Suprapubic skin (tissue), 4 donors: ENCODE results near the gene SSR4. TPM values are rescaled to one million over a fixed set of nuclear protein-coding genes. Genes with fewer than 3 reads are reported as not detected.

Experiments used
- DNase-seq, 2 donors: peaks; one replicate each; pipeline ENCODE4 v3.0.0-alpha.2; 2019; ENCODE audit warnings: low spot score in 2 of 2
- H3K27ac ChIP-seq: fragments of 200-600 bp; sonication (generic); one replicate; pipeline ENCODE4 v1.5.1; 2019
- H3K27me3 ChIP-seq: fragments of 200-600 bp; sonication (generic); one replicate; pipeline ENCODE4 v1.5.1; 2019
- H3K36me3 ChIP-seq: fragments of 200-600 bp; sonication (generic); one replicate; pipeline ENCODE4 v1.5.1; 2019
- H3K4me1 ChIP-seq: fragments of 200-600 bp; sonication (generic); one replicate; pipeline ENCODE4 v1.5.1; 2019
- H3K4me3 ChIP-seq: fragments of 200-600 bp; sonication (generic); one replicate; pipeline ENCODE4 v1.5.1; 2019; ENCODE audit warnings: mild to moderate bottlenecking
- H3K9me3 ChIP-seq: fragments of 200-600 bp; sonication (generic); one replicate; pipeline ENCODE4 v1.5.1; 2019
- EP300 ChIP-seq: sonication (generic); formaldehyde crosslinking; IDR thresholded peaks from one replicate; pipeline ENCODE4 v1.6.1; 2017; ENCODE audit warnings: antibody characterized with exemption
- POLR2A ChIP-seq, 2 donors: fragments of 450-650 bp; IDR thresholded peaks; one replicate each; pipeline ENCODE4 v1.6.1; 2017; ENCODE audit warnings: antibody characterized with exemption in 2 of 2, mild to moderate bottlenecking in 2 of 2, moderate library complexity in 2 of 2
- POLR2AphosphoS5 ChIP-seq, 3 donors: sonication (generic); formaldehyde crosslinking; IDR thresholded peaks; one replicate each; pipeline ENCODE4 v1.6.1; 2017; ENCODE audit warnings: antibody characterized with exemption in 3 of 3
- WGBS: methylation state at CpG from one replicate; pipeline ENCODE4 v1.1.5; 2018; 5-methylcytosine and 5-hydroxymethylcytosine counted together
- total RNA-seq, 4 donors: library from RNA; depleted of rRNA; stranded (reverse); fragments of >200 nt; gene quantifications; one replicate each; pipeline ENCODE4 v1.1.0, GENCODE V29; 2016
- TF ChIP-seq, protein P1 (sequence below), 2 donors: fragments of 200-600 bp in 1 of 2; fragments of 450-650 bp in 1 of 2; sonication (generic) in 1 of 2; IDR thresholded peaks; one replicate each; pipeline ENCODE4 v1.5.1; 2016 to 2019; ENCODE audit warnings: antibody characterized with exemption in 2 of 2, mild to moderate bottlenecking in 1 of 2, moderate library complexity in 1 of 2

SSR4 gene
- total RNA-seq, 4 donors from 2014 or later = 86.7 to 200 (median 150) TPM

DNA sequence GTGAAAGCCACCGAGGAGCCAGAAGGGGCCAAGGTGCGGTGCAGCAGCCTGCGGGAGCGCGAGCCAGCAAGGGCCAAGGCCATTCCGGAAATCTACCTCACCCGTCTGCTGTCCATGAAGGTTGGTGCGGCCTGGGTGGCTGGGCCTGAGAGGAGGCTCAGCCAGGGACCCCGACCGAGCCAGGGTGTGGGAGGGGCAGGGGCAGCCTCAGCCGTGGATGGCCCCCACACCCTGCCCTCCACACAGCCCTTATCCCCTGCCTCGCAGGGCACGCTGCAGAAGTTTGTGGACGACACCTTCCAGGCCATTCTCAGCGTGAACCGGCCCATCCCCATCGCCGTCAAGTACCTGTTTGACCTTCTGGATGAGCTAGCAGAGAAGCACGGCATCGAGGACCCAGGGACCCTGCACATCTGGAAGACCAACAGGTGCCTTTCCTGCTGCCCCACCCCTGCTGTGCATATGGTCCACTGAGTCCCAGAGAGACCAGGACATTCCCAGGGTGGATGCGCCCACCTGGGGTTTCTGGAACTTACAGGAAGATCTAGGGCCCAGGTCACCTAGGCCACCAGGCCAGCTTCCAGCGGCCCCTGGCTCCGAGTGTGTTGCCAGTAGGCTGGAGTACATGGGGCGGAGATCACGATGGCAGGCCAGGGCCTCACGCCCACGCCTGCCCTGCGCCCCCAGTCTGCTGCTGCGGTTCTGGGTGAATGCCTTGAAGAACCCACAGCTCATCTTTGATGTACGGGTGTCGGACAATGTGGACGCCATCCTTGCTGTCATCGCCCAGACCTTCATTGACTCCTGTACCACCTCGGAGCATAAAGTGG is 17.0 kb upstream of the SSR4 start:
- TF ChIP-seq POLR2A (IDR thresholded peaks at IDR 0.05) (no peak), POLR2AphosphoS5 (IDR thresholded peaks at IDR 0.05) (no peak), EP300 (no peak)
- TF ChIP-seq, protein P1, sequence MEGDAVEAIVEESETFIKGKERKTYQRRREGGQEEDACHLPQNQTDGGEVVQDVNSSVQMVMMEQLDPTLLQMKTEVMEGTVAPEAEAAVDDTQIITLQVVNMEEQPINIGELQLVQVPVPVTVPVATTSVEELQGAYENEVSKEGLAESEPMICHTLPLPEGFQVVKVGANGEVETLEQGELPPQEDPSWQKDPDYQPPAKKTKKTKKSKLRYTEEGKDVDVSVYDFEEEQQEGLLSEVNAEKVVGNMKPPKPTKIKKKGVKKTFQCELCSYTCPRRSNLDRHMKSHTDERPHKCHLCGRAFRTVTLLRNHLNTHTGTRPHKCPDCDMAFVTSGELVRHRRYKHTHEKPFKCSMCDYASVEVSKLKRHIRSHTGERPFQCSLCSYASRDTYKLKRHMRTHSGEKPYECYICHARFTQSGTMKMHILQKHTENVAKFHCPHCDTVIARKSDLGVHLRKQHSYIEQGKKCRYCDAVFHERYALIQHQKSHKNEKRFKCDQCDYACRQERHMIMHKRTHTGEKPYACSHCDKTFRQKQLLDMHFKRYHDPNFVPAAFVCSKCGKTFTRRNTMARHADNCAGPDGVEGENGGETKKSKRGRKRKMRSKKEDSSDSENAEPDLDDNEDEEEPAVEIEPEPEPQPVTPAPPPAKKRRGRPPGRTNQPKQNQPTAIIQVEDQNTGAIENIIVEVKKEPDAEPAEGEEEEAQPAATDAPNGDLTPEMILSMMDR (IDR thresholded peaks at IDR 0.05) = no peak
- no peak overlapping the region for H3K27ac ChIP-seq
- 86% methylated on average over 27 of the region's 34 CpGs for WGBS
- no peaks in the 10 kb centered on the region for H3K27me3 ChIP-seq
- no peak for DNase-seq
- H3K4me1 ChIP-seq = peaks cover 24% of the 10 kb centered on the region
- H3K36me3 ChIP-seq = no peaks in the 10 kb centered on the region
- H3K9me3 ChIP-seq = no peaks in the 10 kb centered on the region
- no peak overlapping the region for H3K4me3 ChIP-seq

DNA sequence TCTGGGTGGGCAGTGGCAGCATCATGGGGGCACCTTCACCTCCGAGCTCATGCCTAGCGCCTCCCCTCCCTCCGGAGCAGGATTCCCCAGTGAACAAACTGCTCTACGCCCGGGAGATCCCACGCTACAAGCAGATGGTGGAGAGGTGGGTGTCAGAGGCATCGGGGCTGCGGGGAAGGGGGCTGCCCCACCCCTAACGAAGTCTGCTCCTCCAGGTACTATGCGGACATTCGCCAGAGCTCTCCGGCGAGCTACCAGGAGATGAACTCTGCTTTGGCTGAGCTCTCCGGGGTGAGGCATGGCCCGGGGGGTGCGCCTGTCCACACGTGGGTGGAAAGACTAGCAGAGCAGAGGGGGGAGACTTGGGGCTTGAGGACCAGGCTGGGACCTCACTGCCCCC is 16.3 kb upstream of the SSR4 start:
- no peaks in the 10 kb centered on the region for H3K27me3 ChIP-seq
- H3K4me1 ChIP-seq = peaks cover 25% of the 10 kb centered on the region
- H3K27ac ChIP-seq = no peak overlapping the region
- H3K4me3 ChIP-seq = no peak overlapping the region
- no peaks in the 10 kb centered on the region for H3K9me3 ChIP-seq
- H3K36me3 ChIP-seq = no peaks in the 10 kb centered on the region
- WGBS = no CpG with 5 or more reads among the region's 17 CpGs
- TF ChIP-seq, protein P1 (IDR thresholded peaks at IDR 0.05) = no peak
- TF ChIP-seq POLR2A (IDR thresholded peaks at IDR 0.05) = no peak
- no peak for TF ChIP-seq POLR2AphosphoS5 (IDR thresholded peaks at IDR 0.05)
- TF ChIP-seq EP300 = no peak
- DNase-seq = no peak

GRCh38 chrX:153778684-153779101 is 15.8 kb upstream of the SSR4 start:
- no peak overlapping the region for H3K4me3 ChIP-seq
- H3K9me3 ChIP-seq = no peaks in the 10 kb centered on the region
- 67% methylated on average over 12 of the region's 16 CpGs for WGBS
- H3K36me3 ChIP-seq = no peaks in the 10 kb centered on the region
- no peak overlapping the region for H3K27ac ChIP-seq
- no peaks in the 10 kb centered on the region for H3K27me3 ChIP-seq
- DNase-seq = no peak
- peaks cover 25% of the 10 kb centered on the region for H3K4me1 ChIP-seq
- TF ChIP-seq POLR2AphosphoS5 (IDR thresholded peaks at IDR 0.05) = no peak
- no peak for TF ChIP-seq POLR2A (IDR thresholded peaks at IDR 0.05)

- no peak for TF ChIP-seq POLR2AphosphoS5 (IDR thresholded peaks at IDR 0.05)
- TF ChIP-seq EP300 = no peak
- TF ChIP-seq, protein P1 (IDR thresholded peaks at IDR 0.05) = no peak
- TF ChIP-seq POLR2A (IDR thresholded peaks at IDR 0.05) = no peak
- Histone ChIP-seq H3K4me3 (no peak overlapping the region), H3K4me1 (peaks cover 25% of the 10 kb centered on the region), H3K9me3 (no peaks in the 10 kb centered on the region), H3K36me3 (peaks cover 2% of the 10 kb centered on the region), H3K27ac (no peak overlapping the region), H3K27me3 (no peaks in the 10 kb centered on the region)
- no peak for DNase-seq
- 77% methylated on average over 17 of the region's 18 CpGs for WGBS
These were observed 14.4 kb upstream of the SSR4 start for GRCh38 chrX:153779891-153780677.

GRCh38 chrX:153780678-153781427 is 13.6 kb upstream of the SSR4 start, which contains the start of gene SRPK3:
SRPK3 (plus strand) TSS chrX:153781041; CDS start chrX:153781087, 46 bp downstream.
- 63% methylated on average over 19 of the region's 52 CpGs for WGBS
- Histone ChIP-seq H3K9me3 (no peaks in the 10 kb centered on the region), H3K4me3 (peak within 1 kb of the TSS; percentile 3), H3K27ac (no peak within 1 kb of the TSS), H3K27me3 (no peaks in the 10 kb centered on the region), H3K4me1 (peaks cover 25% of the 10 kb centered on the region), H3K36me3 (peaks cover 10% of the 10 kb centered on the region)
- DNase-seq = no peak
- TF ChIP-seq POLR2A (IDR thresholded peaks at IDR 0.05) (no peak), POLR2AphosphoS5 (IDR thresholded peaks at IDR 0.05) (no peak), EP300 (no peak)
- TF ChIP-seq, protein P1 (IDR thresholded peaks at IDR 0.05) = no peak
